BJ (cell line): ENCODE data around the gene PNMA8C. TPM values are rescaled to one million over a fixed set of nuclear protein-coding genes. Genes with fewer than 3 reads are reported as not detected.

ENCODE experiments used
- CTCF ChIA-PET: fragments of 350-600 bp; formaldehyde crosslinking; extraction: SDS; loops from one replicate; lab custom pipeline; 2021; ENCODE audit warnings: antibody characterized with exemption, inconsistent platforms; lab: Yijun Ruan, JAX
- POLR2A ChIA-PET: fragments of 300-600 bp; sonication (Branson Sonifier 250); formaldehyde crosslinking; extraction: SDS; loops from one replicate; lab custom pipeline; 2021; ENCODE audit warnings: antibody characterized with exemption; lab: Charles Lee
- DNase-seq: peaks from one replicate; pipeline ENCODE4 v3.0.0-alpha.2; 2011; ENCODE audit warnings: low read depth
- H3K27me3 ChIP-seq: 2 replicates; pipeline ENCODE4 v1.6.0; 2011; ENCODE audit warnings: low read length; ENCODE audit not compliant: control insufficient read depth, insufficient read depth
- H3K36me3 ChIP-seq: 2 replicates; pipeline ENCODE4 v1.5.1; 2011; ENCODE audit warnings: low read length; ENCODE audit not compliant: control insufficient read depth, insufficient read depth
- H3K4me3 ChIP-seq: 2 replicates; pipeline ENCODE4 v1.5.1; 2011; ENCODE audit warnings: low read depth, mild to moderate bottlenecking, control low read depth, low read length
- polyA plus RNA-seq: library from polyadenylated mRNA; depleted of rRNA; stranded (reverse); fragments of >200 nt; gene quantifications from 2 replicates; pipeline ENCODE4 v1.2.3, GENCODE V29; 2011
- TF ChIP-seq, protein P1 (sequence below): IDR thresholded peaks from 2 replicates; pipeline ENCODE4 v1.5.1; 2011; ENCODE audit warnings: low read depth, mild to moderate bottlenecking, control low read depth, inconsistent platforms, low read length, moderate library complexity; ENCODE audit not compliant: insufficient read depth

Gene PNMA8C
- polyA plus RNA-seq, 1 experiment, result not detected

DNA sequence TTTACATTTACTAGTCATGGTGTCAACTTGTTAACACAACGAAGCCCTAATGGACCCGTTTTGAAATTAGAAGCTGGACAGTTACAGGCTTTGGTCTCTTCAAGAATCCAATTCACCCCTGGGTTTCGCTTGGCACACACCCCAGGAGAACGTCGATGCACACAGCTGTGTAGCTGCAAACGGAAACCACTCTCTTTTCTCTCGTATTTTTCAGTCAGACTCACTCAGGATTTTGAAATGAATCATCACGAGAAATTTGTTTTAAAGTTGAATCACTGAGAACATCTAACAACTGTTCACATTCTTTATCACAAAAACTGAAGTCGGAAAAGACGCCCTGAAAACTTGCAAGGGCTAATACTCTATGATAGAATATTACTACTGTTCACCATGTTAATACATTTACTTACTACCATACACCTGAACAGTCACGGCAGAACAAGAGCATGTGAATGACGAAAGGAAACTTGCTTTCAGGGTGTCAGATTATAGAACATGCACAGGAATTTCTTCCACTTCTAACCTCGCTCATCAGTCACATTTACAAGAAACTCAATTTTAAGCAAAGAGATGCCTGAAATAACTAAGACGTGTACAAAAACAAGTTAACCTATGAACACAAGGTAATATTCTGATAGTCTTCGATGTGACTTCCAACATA is 37.9 kb upstream of the PNMA8C start:
- ChIA-PET CTCF (interaction anchor here (1.2 to 1.3 kb wide), 3 partner anchors 21 to 71 kb away, joined by 3 to 4 read pairs (median 3); no protein-coding TSS in a partner anchor), POLR2A (interaction anchor here (0.8 kb wide), 1 partner anchor 179 kb away, joined by 11 read pairs; no protein-coding TSS in a partner anchor)
- Histone ChIP-seq H3K27me3 (no peaks in the 10 kb centered on the region), H3K36me3 (no peaks in the 10 kb centered on the region), H3K4me3 (no peak overlapping the region)
- peak; percentile 62 for DNase-seq
- TF ChIP-seq, protein P1, sequence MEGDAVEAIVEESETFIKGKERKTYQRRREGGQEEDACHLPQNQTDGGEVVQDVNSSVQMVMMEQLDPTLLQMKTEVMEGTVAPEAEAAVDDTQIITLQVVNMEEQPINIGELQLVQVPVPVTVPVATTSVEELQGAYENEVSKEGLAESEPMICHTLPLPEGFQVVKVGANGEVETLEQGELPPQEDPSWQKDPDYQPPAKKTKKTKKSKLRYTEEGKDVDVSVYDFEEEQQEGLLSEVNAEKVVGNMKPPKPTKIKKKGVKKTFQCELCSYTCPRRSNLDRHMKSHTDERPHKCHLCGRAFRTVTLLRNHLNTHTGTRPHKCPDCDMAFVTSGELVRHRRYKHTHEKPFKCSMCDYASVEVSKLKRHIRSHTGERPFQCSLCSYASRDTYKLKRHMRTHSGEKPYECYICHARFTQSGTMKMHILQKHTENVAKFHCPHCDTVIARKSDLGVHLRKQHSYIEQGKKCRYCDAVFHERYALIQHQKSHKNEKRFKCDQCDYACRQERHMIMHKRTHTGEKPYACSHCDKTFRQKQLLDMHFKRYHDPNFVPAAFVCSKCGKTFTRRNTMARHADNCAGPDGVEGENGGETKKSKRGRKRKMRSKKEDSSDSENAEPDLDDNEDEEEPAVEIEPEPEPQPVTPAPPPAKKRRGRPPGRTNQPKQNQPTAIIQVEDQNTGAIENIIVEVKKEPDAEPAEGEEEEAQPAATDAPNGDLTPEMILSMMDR, result no peak

DNA sequence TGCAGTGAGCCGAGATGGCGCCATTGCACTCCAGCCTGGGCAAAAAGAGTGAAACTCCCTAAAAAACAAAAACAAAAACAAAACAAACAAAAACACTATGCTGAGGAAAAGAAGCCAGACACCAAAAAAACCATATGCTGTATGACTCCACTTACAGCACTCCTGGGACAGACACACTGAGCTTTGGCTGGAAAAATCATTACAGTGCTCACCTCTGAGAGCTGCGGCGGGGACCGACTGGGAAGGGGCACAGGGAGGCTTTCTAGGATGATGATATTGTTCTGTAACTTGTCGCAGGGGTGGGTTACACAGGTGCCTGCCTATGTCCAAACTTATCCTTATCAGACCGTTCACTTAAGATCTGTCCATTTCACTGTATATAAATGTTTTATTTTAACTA is 34.8 kb upstream of the PNMA8C start:
- DNase-seq, result no peak
- H3K36me3 ChIP-seq, result no peaks in the 10 kb centered on the region
- ChIA-PET CTCF (interaction anchor here (1.1 kb wide), 1 partner anchor 16 kb away, joined by 4 read pairs; no protein-coding TSS in a partner anchor), POLR2A (no interaction called here)
- no peak overlapping the region for H3K4me3 ChIP-seq
- H3K27me3 ChIP-seq, result no peaks in the 10 kb centered on the region
- TF ChIP-seq, protein P1, result no peak

DNA sequence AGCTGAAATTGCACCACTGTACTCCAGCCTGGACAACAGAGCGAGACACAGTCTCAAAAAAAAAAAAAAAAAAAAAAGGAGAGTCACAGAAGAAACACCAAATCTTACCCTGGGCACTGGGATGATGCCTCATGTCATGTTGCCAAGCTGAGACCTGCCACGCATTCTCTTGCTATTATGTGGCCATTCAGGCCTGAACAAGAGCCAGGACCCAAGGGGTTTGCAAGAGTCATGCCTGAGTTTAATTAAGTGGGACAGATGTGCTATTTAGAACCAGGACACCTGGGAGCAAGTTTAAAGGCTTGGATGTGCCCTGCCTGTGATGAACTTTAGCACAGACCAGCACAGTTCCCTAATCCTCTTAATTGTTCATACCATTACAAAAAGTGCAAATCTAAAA is 32.8 kb upstream of the PNMA8C start:
- no peaks in the 10 kb centered on the region for H3K36me3 ChIP-seq
- H3K4me3 ChIP-seq, result no peak overlapping the region
- no peak for DNase-seq
- POLR2A ChIA-PET, result no interaction called here
- CTCF ChIA-PET, result no interaction called here
- H3K27me3 ChIP-seq, result no peaks in the 10 kb centered on the region
- TF ChIP-seq, protein P1, result no peak

DNA sequence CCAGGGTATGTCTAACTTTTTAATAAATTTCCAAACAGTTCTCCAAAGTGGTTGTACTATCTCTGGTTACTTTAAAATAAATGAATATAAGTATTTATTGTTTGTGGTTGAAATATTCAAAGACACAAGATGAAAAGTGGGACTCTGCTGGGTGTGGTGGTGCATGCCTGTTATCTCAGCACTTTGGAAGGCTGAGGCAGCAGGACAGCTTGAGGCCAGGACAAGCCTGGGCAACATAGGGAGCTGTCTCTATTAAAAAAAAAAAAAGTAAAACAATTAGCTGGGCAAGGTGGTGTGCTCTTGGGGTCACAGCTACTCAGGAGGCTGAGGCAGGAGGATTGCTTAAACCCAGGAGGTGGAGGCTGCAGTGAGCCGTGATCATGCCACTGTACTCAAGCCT is 32.2 kb upstream of the PNMA8C start:
- CTCF ChIA-PET, result no interaction called here
- TF ChIP-seq, protein P1, result no peak
- Histone ChIP-seq H3K4me3 (no peak overlapping the region), H3K27me3 (no peaks in the 10 kb centered on the region), H3K36me3 (no peaks in the 10 kb centered on the region)
- POLR2A ChIA-PET, result no interaction called here
- DNase-seq, result no peak

DNA sequence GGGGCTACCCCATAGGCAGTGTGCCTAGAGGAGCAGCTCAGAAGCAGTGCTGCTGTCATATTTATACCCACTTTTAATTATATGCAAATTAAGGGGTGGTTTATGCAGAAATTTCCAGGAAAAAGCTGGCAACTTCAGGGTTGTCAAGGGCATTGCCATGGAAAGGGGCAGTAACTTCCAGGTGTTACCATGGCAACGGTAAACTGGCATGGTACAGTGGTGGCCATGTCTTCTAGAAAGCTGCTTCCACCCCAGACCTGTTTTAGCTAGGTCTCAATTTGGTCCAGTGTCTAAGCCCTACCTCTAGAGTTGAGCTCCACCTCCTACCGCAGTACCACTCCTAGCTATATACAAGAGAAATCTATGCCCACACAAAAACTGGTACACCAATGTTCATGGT is 31.3 kb upstream of the PNMA8C start:
- no peak for DNase-seq
- no peaks in the 10 kb centered on the region for H3K27me3 ChIP-seq
- POLR2A ChIA-PET, result no interaction called here
- no peaks in the 10 kb centered on the region for H3K36me3 ChIP-seq
- TF ChIP-seq, protein P1, result no peak
- no peak overlapping the region for H3K4me3 ChIP-seq
- CTCF ChIA-PET, result interaction anchor here (0.6 kb wide), 1 partner anchor 24 kb away, joined by 3 read pairs; no protein-coding TSS in a partner anchor
